ENCODE results near the gene CHRDL1.
"Not testable (repeated sequence)": the region's sequence is repeated elsewhere in the genome, so short reads cannot be mapped to it uniquely, and the experiment has no call there.

Gene CHRDL1

DNA sequence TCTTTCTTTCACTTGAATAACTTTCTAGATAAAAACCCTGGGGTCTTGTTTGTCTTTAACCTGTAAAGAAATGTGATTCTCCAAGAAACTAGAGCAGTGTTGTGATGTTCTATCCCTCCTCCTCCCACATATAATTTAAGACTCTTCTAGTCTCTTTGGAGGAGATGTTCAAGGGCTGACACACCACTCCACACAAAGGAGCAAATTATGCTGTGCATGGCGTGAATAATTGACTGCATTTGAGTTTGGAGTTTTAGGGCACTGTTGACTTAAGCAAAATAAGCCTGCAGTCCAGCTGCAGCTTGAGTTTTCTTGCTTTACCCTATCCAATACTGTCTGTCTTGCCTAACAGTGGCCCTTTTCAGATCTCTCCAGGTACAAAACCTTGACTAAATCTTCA lies 119.7 kb downstream of the CHRDL1 start:
- CTCF ChIA-PET: no interaction called here
- DNase-seq (ENCODE audit: extremely low spot score): no peak
- TF ChIP-seq, protein P1, sequence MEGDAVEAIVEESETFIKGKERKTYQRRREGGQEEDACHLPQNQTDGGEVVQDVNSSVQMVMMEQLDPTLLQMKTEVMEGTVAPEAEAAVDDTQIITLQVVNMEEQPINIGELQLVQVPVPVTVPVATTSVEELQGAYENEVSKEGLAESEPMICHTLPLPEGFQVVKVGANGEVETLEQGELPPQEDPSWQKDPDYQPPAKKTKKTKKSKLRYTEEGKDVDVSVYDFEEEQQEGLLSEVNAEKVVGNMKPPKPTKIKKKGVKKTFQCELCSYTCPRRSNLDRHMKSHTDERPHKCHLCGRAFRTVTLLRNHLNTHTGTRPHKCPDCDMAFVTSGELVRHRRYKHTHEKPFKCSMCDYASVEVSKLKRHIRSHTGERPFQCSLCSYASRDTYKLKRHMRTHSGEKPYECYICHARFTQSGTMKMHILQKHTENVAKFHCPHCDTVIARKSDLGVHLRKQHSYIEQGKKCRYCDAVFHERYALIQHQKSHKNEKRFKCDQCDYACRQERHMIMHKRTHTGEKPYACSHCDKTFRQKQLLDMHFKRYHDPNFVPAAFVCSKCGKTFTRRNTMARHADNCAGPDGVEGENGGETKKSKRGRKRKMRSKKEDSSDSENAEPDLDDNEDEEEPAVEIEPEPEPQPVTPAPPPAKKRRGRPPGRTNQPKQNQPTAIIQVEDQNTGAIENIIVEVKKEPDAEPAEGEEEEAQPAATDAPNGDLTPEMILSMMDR (IDR thresholded peaks at IDR 0.05; ENCODE audit: control extremely low read depth, extremely low read depth, low read depth, missing control alignments): no peak
- POLR2A ChIA-PET: no interaction called here

DNA sequence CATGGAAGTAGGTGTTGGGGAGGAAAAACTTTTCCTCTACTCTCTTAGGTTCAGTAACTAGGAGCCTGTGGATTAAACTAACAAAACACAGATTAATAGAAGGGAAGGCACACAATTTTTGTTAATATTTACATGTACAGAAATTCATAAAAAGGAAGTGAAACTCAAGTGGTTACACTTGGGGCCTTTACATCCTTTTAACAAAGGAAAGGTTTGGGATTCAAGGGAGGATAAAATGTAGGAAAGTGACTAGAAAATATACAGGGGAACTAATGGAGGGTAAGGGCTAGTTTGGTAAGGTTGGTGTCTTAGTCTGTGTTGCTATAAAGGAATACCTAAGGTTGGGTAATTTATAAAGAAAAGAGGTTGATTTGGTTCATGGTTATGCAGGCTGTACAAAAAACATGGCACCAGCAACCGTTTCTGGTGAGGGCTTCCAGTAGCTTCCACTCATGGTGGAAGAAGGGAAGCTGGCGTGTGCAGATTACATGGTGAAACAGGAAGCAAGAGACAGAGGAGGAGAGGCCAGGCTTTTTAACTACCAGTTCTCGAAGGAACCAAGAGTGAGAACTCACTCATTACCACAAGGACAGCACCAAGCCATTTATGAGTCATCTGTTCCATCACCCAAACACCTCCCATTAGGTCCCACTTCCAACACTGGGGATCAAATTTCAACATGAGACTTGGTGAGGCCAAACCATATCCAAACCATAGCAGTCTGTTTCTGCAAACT lies 124.4 kb downstream of the CHRDL1 start:
- CTCF ChIA-PET: no interaction called here
- POLR2A ChIA-PET: no interaction called here
- TF ChIP-seq, protein P1 (IDR thresholded peaks at IDR 0.05; ENCODE audit: control extremely low read depth, extremely low read depth, low read depth, missing control alignments): no peak
- DNase-seq (ENCODE audit: extremely low spot score): no peak

DNA sequence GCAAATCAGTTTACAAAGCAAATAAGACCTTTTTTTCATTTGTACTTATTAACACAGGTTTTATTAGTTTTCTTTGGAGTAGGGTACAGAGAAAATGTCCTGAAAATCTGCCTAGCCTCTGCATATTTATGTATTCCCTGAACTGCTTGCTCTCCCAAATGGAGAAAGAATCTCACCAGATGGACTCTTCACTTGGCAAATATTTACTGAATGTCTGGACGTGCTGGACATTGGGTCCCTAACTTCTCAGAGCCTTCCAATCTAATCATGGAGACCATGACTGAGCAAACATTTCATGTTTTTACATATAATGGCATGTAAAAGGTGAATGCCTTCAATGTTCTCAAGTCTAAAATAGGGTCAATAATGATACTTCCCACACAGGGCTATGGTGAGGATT lies 126.0 kb downstream of the CHRDL1 start:
- ChIA-PET POLR2A (no interaction called here), CTCF (interaction anchor here (1.0 kb wide), 1 partner anchor 9 kb away, joined by 4 read pairs; no protein-coding TSS in a partner anchor)
- TF ChIP-seq, protein P1 (IDR thresholded peaks at IDR 0.05; ENCODE audit: control extremely low read depth, extremely low read depth, low read depth, missing control alignments): no peak
- DNase-seq (ENCODE audit: extremely low spot score): no peak

DNA sequence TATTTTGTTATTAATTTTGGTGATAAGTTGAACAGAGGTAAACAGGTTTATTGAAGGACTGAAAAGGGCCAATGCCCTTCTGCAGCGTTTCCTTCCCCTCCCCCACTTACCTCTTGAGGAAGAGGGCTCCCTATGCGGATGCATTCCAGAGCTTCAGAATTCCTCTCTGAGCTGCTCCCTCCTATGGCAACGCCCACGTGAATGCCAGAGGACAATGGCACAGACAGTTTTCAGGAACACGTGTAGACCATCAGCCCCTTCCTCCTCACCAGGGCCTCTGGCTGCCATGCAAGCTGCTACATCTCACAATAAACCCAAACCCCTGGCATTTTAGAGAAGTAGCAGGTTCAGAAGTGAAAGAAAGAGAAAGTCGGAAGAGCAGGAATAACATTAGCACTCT lies 127.9 kb downstream of the CHRDL1 start:
- ChIA-PET CTCF (no interaction called here), POLR2A (no interaction called here)
- TF ChIP-seq, protein P1 (IDR thresholded peaks at IDR 0.05; ENCODE audit: control extremely low read depth, extremely low read depth, low read depth, missing control alignments): no peak
- no peak for DNase-seq (ENCODE audit: extremely low spot score)

DNA sequence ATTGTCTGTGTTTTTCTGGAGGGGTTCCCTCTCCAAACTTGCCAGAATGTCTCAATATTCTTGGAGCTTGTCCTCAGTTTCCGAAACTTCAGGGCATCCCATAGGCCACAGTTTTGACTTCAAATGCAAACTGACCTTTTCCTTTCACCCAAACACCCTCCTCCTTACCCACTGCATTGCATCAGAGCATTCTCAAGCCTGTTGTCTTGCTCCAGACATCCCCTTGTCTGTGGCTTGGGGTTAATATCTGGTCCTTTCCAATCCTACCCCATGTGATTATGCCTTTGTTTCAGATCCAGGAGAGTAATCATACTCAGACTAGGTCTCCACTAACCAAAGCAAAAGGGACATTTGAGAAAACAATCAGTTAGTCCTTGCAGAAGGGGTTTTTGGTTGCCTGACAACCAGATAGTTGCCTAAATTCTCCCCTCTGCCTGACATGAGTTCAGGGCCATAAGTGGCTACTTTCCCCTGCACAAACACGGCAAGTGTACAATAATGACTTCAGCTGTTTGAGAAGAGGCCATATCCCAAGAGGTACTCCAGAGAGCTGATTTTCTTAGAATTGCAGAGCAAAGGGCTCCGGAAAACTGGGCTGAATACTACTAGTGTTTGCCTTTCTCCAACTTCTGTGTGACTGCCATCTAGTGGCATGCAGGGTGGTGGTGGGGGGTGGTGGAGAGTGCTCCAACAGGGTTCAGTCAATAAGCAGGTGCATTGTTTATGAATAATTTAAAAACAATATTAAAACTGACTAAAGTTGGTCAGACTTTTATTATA lies 130.2 kb downstream of the CHRDL1 start:
- DNase-seq (ENCODE audit: extremely low spot score): no peak
- ChIA-PET POLR2A (no interaction called here), CTCF (no interaction called here)
- TF ChIP-seq, protein P1 (IDR thresholded peaks at IDR 0.05; ENCODE audit: control extremely low read depth, extremely low read depth, low read depth, missing control alignments): peak; percentile 47

DNA sequence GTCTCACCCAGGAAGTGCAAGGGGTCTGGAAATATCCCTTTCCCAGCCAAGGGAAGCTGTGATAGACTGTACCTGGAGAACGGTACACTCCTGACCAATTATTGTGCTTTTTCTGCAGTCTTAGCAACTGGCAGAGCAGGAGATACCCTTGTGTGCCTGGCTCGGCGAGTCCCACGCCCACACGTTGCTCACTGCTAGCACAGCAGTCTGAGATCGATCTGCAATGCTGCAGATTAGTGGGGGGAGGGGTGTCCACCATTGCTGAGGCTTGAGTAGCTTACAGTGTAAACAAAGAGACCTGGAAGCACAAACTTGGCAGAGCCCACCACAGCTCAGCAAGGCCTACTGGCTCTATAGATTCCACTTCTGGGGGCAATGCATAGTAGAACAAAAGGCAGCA lies 138.5 kb downstream of the CHRDL1 start:
- DNase-seq (ENCODE audit: extremely low spot score): no peak
- TF ChIP-seq, protein P1 (IDR thresholded peaks at IDR 0.05; ENCODE audit: control extremely low read depth, extremely low read depth, low read depth, missing control alignments): no peak
- CTCF ChIA-PET: no interaction called here
- POLR2A ChIA-PET: no interaction called here

DNA sequence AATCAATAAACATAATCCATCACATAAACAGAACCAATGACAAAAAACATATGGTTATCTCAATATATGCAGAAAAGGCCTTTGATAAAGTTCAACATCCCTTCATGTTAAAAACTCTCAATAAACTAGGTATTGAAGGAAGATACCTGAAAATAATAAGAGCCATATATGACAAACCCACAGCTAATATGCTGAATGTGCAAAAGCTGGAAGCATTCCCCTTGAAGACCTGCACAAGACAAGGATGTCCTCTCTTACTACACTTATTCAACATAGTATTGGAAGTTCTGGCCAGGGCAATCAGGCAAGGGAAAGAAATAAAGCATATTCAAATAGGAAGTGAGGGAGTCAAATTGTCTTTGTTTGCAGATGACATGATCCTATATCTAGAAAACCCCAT lies 141.3 kb downstream of the CHRDL1 start:
- DNase-seq (ENCODE audit: extremely low spot score); POLR2A ChIA-PET; CTCF ChIA-PET: not testable (repeated sequence)

Data from GM10248 (cell line).